HG02623 (cell line): ENCODE measurements around the gene PHF21B.
"Not testable (repeated sequence)": the region's sequence is repeated elsewhere in the genome, so short reads cannot be mapped to it uniquely, and the experiment has no call there.

Experiments
- ATAC-seq: cut with Tn5 transposase; IDR thresholded peaks from one replicate; pipeline ENCODE4 v1.9.1; 2021; ENCODE audit warnings: moderate library complexity; ENCODE audit not compliant: unreplicated experiment

Gene PHF21B

DNA sequence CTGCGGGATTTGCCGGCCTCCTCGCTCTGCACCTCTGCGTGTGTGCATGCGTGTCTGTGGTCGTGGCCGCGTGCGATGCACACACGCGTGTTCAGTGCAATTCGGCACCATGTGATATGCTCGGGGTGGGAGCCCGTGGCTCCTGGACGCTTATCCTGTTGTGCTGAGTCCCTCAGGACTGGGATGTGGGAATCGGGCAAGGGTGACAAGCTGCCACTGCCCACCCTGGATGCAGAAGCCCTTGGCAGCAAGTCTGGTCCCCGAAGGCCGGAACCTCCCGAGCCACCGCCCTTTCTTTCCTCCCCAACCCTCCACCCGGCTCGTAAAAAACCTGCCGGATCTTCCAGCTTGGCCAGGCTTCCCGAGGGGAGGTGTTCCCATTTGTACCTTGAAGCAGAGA lies 128.2 kb downstream of the PHF21B start:
- ATAC-seq = no peak

DNA sequence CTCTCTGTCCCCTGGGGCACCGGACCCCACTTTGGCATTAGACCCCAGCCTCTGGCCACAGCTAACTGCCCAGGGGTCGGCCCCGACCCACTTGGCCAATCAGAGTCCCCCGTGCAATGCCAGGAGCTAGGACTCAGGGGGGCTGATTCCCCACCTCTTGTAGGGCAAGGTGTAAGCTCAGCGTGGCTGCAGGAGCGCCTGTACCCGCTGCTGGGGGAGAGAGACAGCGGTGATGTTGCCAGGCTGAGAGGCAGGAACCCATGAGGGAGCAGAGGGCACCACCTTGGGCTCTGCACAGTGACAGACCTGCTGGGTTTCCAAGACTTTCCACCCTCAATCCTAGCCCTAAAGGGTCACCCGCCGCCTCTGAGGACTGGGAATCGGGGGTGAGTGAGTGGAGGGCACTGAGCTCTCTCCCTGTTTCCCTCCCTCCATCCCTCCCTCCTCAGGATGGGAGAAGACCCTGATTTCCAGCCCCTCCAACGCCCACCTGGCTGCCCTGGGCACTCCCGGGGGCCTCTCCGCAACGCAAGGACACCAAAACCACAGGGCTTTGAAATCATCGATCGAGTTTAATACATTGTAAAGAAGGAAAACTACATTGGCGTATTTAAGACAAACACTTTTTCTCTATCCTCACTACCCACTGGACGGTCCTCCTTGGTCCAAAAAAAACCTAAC lies 129.1 kb downstream of the PHF21B start:
- ATAC-seq = no peak

DNA sequence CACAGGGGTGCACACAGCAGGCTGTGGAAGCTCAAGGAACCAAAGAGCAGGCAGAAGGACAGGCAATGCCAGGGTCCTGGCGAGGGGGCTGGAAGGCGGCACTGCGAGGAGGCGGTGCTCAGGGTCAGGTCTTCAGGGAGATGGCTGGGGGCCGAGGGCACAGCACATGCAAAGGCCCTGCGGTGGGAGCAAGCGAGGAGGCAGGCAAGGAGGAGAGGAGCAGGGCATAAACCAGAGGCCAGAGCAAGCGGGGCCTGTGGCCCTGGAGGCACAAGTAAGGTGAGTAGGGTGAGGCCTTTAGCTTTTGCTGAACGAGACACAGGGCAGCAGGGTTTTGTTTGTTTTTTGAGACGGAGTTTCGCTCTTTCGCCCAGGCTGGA lies 130.5 kb downstream of the PHF21B start:
- ATAC-seq = no peak

DNA sequence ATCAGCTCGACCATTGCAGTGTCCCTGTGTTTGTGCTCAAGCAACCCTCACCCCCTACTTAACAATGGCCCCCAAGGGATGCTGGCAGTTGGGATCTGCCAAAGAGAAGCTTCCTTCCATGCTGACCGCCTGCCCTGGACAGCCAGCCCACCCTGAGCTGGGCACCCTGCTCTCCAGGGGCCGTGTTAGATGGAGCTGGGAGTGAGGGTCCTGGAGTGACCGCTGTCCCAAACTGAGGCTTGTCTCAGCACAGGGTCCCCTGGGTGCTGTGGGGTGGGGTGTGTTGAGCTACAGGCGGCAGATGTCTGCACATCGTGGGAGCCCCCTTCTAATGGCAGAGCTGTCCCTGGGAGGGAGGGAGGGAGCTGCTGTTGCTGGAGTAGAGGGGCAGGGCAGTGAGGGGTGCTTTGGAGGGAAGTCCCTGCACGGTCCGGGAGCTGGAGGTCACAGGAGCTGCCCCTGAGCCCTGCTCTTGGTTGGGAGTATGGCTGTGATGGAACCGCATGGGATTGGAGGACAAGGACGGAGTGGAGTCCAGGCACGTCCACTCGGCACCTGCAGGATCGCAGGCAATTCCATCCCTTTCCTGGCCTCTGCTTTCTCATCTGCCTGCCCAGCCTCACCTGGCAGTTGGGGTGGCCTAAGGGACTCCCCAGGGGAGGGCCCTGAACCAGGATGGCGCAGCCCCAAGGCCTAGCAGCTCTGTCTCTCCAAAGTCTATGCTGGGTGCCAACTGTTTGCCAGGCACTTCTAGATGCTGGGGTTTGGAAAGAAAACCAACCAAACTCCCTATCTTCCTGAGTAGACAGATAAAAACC lies 131.1 kb downstream of the PHF21B start:
- no peak for ATAC-seq

DNA sequence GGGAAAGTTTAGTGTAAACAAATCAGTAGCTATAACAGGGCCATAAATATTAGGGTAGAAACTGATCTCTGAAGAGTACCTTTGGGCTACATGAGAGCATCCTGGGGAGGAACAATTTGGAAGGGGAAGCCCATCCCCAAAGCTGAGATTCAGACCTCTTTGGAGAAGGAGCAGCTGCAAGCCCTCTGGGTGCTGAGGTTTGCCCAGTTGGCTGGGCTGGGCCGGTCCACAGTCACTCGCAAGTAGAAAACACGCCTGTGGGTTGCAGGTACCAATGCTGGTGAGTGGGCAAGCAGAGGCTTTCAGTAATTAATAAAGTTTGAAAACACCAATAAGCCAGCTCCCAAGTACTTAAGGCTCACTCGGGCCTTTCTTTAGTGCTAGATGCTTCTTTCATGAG lies 132.9 kb downstream of the PHF21B start:
- no peak for ATAC-seq

DNA sequence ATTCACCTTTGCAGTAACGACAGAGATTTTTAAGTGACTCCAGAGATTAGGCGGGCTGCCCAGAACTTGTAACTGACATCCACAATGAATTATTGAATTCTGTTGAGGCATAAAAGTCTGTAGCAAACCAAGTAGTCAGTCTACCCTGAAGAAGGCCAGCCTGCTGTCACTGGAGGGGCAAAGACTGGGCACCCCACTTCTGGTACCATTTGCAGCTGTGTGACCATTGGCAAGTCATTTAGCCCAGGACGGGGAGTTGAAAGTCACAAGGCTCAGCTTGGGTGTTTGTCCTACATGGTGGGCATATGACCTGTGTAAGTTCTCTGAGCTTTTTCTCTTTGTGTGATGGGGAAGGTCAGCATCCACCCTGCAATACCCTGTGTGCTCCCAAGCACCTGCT lies 138.0 kb downstream of the PHF21B start:
- ATAC-seq = no peak

DNA sequence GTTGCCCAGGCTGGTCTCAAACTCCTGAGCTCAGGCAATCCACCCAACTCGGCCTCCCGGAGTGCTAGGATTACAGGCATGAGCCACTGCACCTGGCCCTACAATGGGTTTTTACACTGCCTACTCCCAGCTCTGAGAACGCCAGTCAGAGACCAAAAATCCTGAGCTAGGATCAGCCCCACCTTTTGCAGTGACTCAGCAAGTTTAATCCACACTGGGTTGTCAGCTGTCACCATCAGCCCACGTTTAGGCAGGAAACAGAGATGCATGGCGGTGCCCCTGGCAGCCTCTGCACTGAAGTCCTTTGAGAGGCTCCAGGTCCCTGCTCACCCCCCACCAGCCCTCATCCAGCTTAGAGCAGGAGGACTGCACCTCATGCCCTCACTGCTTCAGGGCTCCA lies 139.8 kb downstream of the PHF21B start:
- ATAC-seq = no peak

DNA sequence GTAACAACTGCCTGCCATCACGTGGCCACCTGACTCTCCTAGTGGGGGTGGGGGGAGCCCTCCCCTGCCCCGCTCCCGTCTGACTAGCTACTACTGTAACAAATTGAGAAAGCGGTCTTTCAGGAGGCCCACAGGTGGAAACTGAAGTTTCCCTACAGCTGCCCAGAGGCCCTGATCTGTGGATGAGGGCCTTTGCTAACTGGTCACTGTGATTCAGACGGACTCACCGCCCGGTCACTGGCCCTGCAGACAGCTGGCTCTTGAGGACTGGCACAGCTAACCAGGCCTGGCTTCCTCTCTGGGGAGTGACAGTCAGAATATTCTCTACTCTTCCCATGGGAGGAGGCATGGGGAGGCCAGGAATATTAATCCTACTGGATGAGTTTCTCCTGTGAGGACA lies 140.6 kb downstream of the PHF21B start:
- ATAC-seq = no peak

DNA sequence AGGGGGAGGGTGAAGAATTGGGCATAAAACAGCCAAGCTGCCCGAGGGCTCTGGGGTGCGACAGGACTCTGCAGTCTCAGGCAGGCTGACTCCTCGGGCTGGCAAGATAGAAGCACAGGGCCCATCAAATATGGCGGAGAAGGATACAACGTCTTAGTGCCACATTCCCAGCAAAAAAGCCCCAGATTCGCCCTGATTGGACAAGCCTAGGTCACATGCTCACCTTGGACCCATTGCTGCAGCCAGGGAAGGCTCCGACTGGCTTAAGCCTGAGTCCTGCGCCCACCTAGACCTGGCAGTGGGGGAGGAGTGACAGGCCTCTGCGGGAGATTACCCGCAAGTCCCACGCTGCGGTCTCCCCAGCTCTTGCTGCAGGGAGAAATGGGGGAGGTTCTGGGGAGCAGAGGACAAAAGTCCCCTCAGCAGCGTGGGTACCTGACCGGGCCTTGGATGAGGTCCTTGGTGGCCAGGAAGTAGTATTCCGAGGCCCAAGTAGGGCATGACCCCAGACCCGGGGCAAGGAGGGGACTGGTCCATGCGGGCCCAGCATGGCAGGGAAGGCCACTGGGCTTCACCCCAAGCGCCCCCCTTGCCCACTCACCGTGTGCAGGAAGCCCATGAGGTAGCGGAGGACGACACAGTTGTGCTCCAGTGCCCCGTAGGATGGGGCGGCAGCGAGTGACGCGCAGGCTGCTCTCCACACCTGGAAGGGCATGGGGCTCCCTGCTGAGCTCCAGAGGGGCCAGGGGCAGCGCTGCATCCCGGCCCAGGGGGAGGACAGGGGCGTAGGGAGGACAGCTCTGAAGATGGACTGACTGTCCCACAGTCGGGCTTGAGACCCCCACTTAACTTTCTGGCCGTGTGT lies 144.4 kb downstream of the PHF21B start:
- no peak for ATAC-seq

DNA sequence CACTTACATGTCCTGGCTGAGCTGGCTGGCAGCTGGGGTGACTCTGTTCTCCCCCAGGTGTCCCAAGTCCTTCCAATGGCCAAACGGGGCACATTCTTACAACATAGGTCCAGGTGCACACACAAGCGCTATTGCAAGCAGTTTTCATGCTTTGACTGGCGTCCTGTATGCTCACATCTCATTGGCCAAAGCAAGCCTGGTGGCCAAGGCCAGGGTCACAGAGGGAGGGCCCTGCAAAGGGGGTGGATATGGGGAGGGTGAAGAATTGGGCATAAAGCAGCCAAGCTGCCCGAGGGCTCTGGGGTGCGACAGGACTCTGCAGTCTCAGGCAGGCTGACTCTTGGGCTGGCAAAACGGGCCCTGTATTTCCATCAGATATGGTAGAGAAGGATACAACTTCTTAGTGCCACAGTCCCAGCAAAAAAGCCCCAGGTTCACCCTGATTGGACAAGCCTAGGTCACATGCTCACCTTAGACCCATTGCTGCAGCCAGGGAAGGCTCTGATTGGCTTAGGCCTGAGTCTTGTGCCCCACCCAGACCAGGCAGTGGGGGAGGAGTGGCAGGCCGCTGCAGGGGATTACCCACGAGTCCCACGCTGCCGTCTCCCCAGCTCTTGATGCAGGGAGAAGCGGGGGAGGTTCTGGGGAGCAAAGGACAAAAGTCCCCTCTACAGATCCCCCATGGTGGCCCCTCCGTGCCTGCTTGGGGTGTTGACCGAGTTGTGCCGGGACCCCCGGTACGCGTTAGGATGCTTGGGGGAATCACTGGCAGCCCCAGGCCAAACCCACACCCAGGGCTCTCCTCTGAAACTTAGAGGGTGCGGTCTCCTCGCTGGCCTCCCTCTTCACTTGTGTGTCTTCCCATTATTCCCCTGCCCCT lies 146.6 kb downstream of the PHF21B start:
- ATAC-seq = no peak

DNA sequence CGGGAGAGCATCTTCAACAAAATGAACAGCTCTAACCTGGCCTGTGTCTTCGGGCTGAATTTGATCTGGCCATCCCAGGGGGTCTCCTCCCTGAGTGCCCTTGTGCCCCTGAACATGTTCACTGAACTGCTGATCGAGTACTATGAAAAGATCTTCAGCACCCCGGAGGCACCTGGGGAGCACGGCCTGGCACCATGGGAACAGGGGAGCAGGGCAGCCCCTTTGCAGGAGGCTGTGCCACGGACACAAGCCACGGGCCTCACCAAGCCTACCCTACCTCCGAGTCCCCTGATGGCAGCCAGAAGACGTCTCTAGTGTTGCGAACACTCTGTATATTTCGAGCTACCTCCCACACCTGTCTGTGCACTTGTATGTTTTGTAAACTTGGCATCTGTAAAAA lies 147.5 kb downstream of the PHF21B start:
- no peak for ATAC-seq

DNA sequence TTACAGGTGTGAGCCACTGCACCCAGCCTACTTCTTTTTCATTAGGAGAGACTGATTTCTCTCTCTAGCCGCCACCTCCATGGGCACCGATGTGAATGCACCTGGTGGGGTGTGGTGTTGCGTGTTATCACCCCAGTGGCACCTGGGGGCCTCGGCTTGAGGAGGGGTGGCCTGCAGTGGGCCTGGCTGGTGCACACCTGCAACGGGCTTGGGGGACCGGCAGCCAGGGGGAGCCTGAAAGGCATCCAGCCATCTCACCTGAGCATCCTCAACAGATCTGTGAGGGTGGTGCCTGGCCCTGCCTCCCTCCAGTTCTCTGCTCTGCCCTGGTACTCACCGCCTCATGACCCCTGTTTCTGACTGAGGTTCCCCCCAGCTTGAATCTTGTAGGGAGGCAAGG lies 148.6 kb downstream of the PHF21B start:
- ATAC-seq = no peak

DNA sequence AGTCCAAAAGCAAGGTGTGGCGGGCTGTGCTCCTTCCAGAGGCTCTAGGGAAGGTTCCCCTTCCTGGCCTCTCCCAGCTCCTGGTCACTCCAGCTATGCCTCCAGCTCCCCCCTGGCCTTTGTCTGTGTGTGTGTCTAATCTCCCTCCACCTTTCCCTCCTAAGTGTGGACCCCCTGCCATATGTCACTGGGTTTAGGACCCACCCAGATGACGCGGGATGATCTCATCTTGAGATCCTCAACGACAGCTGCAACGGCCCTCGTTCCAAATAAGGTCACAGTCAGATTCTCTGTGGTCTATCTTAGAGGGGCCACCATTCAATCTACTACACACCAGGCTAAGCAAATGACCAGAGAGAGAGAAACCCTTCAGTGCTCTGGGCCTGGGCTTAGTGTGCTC lies 149.5 kb downstream of the PHF21B start:
- no peak for ATAC-seq

DNA sequence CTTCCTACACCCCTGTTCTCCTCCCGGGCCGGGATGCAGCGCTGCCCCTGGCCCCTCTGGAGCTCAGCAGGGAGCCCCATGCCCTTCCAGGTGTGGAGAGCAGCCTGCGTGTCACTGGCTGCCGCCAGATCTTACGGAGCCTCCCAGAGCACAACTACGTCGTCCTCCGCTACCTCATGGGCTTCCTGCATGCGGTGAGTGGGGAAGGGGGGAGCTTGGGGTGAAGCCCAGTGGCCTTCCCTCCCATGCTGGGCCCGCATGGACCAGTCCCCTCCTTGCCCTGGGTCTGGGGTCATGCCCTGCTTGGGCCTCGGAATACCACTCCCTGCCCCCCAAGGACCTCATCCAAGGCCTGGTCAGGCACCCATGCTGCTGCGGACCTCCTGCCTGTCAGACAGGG lies 150.2 kb downstream of the PHF21B start:
- ATAC-seq = no peak

DNA sequence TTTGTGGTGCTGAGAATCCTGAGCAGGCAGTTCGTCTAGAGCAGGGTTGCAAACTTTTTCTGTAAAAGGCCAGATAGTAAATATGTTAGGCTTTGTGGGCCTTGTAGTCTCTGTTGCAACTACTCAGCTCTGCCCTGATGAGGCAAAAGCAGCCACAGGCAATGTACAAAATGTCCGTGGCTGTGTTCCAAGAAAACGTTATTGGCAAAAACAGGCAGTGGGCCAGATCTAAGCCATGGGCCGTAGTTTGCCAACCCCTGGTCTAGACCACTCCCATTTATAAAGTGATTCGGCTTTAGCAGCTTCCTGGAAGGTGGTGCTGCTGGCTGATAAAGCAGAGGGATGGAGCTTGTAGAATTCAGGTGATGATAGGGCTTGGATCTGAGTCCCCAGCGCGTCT lies 151.0 kb downstream of the PHF21B start:
- not testable (repeated sequence) for ATAC-seq

DNA sequence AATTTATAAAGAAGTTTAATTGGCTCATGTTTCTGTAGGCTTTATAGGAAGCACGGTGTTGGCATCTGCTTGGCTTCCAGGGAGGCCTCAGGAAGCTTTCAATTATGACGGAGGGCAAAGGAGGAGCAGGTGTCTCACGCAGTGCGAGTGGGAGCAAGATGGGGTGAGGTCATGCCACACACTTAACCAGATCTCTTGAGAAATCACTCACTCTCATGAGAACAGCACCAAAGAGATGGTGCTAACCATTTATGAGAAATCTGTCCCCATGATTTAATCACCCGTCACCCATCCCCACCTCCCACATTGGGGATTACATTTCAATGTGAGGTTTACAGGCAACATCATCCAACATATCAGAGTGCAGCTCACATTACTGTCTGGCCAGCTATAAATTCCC lies 153.9 kb downstream of the PHF21B start:
- no peak for ATAC-seq

DNA sequence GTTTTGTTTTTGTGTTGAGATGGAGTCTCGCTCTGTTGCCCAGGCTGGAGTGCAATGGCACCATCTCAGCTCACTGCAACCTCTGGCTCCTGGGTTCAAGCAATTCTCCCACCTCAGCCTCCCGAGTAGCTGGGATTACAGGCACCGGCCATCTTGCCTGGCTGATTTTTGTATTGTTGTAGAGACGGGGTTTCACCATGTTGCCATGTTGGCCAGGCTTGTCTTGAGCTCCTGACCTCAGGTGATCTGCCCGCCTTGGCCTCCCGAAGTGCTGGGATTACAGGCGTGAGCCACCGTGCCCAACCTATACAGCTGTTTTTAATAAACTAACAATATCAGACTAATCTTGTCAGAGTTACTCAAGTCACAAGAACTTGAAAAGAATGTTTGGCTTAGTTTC lies 155.2 kb downstream of the PHF21B start:
- not testable (repeated sequence) for ATAC-seq

DNA sequence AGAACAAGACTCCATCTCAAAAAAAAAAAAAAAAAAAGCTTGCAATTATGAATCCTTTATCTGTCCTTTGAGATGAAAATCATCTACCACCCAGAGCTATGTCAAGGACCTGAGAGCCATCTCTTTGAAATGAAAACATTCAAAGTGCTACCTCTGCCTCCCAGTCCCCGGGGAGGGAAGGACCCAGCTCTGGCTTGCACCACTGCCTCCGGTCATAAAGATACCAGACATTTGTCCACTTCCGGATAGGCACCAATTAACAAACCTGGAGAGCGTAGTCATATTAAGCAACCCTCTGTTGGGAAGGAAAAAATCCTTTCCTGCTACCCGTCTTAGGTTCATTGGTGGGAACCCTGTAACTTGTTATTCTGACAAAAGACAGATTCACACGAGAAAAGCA lies 158.9 kb downstream of the PHF21B start:
- ATAC-seq = no peak

DNA sequence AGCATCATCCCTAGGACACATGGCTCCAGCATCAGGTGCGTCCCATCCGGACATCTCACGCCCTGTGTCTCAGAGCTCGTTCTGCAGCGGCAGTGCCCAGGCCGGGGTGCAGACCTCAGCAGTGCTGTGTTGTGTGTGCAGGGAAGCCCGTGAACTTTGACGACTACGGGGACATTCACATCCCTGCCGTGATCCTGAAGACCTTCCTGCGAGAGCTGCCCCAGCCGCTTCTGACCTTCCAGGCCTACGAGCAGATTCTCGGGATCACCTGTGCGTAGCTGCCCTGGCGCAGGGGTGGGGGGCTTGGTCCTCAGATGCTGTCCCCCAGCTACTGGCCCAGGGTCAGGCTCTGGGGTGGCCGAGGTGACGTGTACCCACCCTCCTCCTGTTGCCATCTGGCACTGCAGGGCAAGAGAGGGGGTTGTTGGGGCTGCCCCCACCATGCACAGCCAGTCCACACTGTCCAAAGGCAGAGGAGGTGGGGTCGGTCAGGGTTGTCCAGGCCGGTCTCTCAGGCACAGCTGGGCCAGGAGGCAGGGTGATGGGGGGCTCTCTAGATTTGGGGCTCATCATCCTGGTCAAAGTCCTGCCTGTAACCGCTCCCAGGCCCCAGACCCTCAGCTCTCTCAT lies 160.9 kb downstream of the PHF21B start:
- ATAC-seq = no peak

DNA sequence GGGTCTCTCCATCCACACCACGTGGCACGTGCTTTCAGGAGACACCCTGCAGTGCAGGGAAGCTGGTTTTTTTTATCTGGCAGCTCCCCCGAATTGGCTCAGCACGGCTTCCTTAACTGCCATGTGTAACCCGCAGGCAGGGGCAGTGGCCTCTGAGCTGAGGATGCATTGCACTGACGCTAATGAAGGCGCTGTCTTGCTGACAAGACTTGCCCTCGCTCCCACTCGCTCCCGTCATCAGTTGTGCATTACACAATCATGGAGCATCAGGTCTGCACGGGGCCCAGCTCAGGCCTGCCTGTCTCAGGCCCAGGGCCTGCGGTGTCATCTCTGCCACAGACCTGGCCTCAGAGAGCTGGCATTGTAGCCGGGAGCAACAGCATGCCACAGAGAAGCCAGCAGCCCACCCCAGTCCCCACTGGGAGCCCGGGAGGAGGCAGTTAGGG lies 161.5 kb downstream of the PHF21B start:
- no peak for ATAC-seq
